Skin epidermis (tissue), 12 donors: Measurements from ENCODE around the gene MRPL21.

ENCODE experiments used
- H3K27ac ChIP-seq, 21 experiments: fragments of 200-600 bp; sonication (generic) in 11 of 21; one replicate each; pipeline ENCODE4 v1.5.0; 2020; ENCODE audit warnings: mild to moderate bottlenecking in 3 of 21, inconsistent platforms in 2 of 21, moderate library complexity in 2 of 21
- H3K4me3 ChIP-seq, 7 experiments: fragments of 200-600 bp; sonication (generic) in 2 of 7; one replicate each; pipeline ENCODE4 v1.5.0; 2020; ENCODE audit warnings: inconsistent platforms in 2 of 7, mild to moderate bottlenecking in 2 of 7, moderate library complexity in 1 of 7

MRPL21 gene

GRCh38 chr11:68903288-68904247 is at the start of gene MRPL21, which contains the start of gene IGHMBP2:
MRPL21 (minus strand) TSS chr11:68903832; CDS start chr11:68903810, 22 bp downstream.
IGHMBP2 (plus strand) TSS chr11:68903891; CDS start chr11:68903953, 62 bp downstream.
- H3K27ac ChIP-seq = peak within 1 kb of the TSS; percentile 39 to 96 (median 89)

DNA sequence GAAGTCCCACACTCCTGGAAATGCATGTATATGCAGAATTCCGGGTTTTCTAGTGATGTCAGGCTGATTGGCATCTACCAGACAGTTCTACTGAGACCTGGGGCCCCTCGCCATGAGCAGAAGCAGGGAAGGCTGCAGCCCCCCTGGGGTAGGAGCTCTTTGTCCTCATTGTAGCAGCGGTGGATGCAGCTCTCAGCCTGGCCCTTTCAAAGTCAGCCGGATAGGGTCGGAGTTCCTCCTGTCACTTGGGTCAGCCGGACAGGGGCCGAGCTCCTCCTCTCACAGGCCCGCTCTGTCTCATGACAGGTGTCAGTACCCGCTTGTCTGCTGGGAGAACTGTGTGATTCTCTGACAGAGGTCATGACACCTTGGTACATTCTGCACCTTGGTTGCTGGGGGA is 47.1 kb upstream of the MRPL21 start:
- Histone ChIP-seq H3K27ac (no peak overlapping the region), H3K4me3 (no peak overlapping the region)

More at GRCh38 chr11:68903288-68904247, at the start of gene MRPL21, which contains the start of gene IGHMBP2:
- H3K4me3 ChIP-seq = peak within 1 kb of the TSS; percentile 66 to 94 (median 75)

DNA sequence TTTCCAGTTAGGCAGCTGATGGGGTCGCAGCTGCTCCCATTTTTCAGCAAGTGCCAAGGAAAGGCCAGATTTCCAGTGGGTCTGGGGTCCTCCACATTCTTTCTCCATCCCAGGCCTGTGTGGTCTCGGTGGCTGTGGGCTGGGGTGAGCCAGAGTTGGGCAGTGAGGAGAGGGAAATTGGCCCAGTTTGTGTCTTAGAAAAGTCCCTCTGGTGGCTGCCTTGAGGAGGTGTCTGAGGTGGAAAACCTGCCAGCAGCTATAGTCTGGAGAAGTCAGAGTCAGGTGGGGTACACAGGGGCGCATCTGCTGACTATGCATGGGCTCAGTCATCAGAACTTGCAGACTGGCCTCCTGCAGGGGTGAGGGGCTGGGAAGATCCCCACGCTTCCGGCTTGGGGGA is 46.6 kb upstream of the MRPL21 start:
- no peak overlapping the region for H3K4me3 ChIP-seq
- H3K27ac ChIP-seq = no peak overlapping the region

GRCh38 chr11:68948935-68949334 is 45.3 kb upstream of the MRPL21 start:
- H3K27ac ChIP-seq = no peak overlapping the region
- no peak overlapping the region for H3K4me3 ChIP-seq

- Histone ChIP-seq H3K27ac (no peak overlapping the region), H3K4me3 (no peak overlapping the region)
Observed at GRCh38 chr11:68948496-68948895, 44.9 kb upstream of the MRPL21 start.

GRCh38 chr11:68947151-68947550 is 43.5 kb upstream of the MRPL21 start:
- Histone ChIP-seq H3K4me3 (no peak overlapping the region), H3K27ac (peak overlapping the region in 1 of 21 experiments; percentile 1)

- Histone ChIP-seq H3K27ac (peak overlapping the region in 1 of 21 experiments; percentile 1), H3K4me3 (no peak overlapping the region)
Observed at GRCh38 chr11:68946416-68947090, 42.9 kb upstream of the MRPL21 start.

DNA sequence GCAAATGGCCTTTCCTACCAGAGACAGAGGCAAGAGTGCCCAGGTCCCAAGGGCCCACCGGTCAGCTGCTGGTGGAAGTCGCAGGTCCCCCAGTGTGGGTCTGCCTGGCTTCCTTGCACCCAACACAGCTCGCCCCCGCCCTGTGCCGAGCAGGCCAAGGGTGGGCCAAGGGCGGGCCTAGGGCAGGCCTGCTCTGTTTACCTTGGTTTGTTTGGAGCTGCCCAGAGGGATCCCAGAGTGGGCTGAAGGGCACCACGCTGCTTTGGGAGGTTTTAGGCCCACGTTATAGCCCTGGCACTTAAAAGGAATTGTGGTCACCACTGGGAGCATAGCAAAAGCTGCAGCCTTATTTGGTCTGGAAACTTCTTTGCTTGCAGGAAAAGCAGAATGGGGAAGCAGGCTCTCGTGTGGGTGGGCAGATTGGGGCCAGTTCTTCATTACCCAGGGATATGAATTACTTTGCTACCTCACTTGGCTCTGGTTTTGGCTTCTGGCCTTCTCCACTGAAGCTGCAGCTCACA is 39.2 kb upstream of the MRPL21 start:
- Histone ChIP-seq H3K27ac (peak overlapping the region in 4 of 21 experiments; percentile 33 to 45 (median 36)), H3K4me3 (no peak overlapping the region)

DNA sequence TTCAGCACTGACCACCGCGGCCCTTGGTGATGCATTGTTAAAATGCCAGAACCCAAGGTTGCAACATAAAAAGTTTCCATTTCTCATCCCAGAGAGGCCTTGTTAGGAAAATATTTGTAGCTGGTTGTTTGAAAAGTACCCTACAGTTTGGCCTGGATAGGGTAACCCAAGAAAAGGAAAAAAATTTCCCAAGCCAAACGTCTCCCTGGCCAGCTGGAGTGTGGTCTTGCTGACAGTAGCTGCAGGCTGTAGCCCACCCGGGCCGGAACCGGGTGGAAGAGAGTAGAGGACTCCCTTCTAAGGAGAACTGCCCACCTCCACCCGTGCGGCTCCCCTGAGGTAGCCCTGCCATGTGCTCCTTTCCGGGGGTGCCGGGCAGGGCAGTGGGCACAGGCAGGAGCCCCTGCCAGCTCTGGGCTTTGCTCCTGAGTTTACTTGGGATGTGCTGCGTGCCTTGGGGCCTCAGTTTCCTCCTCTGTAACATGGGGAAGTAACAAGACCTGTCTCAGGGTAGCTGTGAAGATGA is 38.5 kb upstream of the MRPL21 start:
- no peak overlapping the region for H3K4me3 ChIP-seq
- peak overlapping the region in 3 of 21 experiments; percentile 33 to 45 (median 35) for H3K27ac ChIP-seq

- H3K27ac ChIP-seq = peak overlapping the region in 2 of 21 experiments; percentile 2 to 45
- no peak overlapping the region for H3K4me3 ChIP-seq
Observed at GRCh38 chr11:68941324-68942094, 37.9 kb upstream of the MRPL21 start.

GRCh38 chr11:68940651-68941323 is 37.2 kb upstream of the MRPL21 start:
- H3K4me3 ChIP-seq = no peak overlapping the region
- no peak overlapping the region for H3K27ac ChIP-seq

DNA sequence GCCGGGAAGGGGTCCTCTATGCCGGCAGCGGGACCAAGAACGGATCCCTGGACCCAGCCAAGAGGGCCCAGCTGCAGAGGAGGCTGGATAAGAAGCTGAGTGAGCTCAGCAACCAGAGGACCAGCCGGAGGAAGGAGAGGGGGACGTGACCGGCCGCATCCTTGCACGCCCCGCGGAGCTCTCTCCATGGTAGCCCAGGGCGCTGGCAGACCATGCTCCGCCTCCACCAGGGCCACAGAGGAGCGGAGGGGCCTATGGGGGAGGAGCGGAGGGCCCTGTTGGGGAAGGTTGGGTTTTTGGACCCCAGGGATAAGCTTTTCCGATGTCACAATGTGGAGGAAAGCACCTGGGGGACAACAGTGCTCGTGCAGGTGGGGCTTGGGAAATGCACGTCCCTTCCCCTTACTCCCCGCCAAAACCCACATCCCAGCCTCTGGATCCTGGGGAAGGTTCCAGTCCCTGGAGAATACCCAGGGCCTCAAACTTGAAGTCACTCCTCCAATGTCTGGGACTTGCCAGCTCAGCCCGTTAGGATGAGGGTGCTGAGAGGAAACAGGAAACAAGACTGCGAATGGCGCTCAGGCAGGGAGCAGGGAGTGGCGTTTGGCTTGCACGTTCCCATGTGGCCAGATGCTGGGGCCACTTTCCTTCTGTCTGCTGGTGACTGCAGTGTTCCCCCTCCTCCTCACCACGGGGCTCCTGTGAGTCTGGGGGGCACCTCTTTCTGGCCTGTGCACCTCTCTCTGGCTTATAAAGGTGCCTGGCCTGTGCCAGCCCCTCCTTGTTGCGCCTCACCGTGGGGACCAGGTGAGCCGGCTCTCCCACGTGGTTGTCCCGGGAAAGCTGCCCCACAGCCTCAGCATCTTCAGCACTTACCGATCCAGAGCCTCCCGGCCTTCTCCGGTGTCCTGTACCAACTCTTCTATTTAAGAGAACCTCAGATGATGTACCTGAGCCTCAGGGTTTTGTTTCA is 36.2 kb upstream of the MRPL21 start:
- H3K4me3 ChIP-seq = no peak overlapping the region
- no peak overlapping the region for H3K27ac ChIP-seq

GRCh38 chr11:68938816-68939582 is 35.4 kb upstream of the MRPL21 start:
- H3K27ac ChIP-seq = no peak overlapping the region
- H3K4me3 ChIP-seq = no peak overlapping the region

GRCh38 chr11:68938088-68938487 is 34.5 kb upstream of the MRPL21 start:
- Histone ChIP-seq H3K27ac (no peak overlapping the region), H3K4me3 (no peak overlapping the region)

DNA sequence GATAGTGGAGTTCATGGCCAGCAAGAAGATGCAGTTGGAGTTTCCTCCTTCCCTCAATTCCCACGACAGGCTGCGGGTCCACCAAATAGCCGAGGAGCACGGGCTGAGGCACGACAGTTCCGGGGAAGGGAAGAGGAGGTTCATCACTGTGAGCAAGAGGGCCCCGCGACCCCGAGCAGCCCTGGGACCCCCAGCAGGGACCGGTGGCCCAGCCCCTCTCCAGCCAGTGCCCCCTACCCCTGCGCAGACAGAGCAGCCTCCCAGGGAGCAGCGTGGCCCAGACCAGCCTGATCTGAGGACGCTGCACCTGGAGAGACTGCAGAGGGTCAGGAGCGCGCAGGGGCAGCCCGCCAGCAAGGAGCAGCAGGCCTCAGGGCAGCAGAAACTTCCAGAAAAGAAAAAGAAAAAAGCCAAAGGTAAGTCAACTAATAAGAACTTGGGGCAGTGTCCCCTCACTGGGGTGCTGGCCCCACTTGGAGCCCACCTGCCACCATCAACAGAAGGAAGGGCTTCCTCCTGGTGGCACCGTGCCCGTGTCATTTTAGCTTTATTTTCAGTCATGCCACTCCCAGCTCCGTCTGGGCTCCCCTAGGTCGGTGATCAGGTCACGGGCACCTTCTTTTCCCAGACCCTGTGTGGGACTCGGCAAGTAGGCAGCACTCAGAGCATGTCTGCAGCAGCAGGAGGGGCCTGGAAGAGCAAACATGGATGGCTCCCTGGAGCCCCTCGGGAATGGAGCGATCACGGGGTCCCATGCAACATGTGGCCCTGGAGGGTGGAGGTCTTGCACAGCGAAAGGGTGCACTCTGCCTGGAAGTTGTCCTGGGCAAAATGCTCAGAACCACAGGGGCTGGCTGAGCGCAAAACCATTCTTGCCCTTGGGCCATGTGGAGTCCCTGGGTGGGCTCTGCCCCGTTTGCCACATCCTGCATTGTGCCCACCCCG is 33.3 kb upstream of the MRPL21 start:
- no peak overlapping the region for H3K4me3 ChIP-seq
- no peak overlapping the region for H3K27ac ChIP-seq

DNA sequence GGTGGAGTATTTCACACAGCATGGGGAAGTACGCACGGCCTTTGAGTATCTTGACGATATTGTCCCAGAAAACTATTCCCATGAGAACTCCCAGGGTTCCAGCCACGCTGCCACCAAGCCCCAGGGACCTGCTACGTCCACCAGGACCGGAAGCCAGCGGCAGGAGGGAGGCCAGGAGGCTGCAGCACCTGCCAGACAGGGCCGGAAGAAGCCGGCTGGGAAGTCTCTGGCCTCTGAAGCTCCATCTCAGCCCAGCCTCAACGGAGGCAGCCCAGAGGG is 32.7 kb upstream of the MRPL21 start:
- H3K27ac ChIP-seq = no peak overlapping the region
- H3K4me3 ChIP-seq = no peak overlapping the region
